ENCODE measurements around the gene FOXN1.

DNA sequence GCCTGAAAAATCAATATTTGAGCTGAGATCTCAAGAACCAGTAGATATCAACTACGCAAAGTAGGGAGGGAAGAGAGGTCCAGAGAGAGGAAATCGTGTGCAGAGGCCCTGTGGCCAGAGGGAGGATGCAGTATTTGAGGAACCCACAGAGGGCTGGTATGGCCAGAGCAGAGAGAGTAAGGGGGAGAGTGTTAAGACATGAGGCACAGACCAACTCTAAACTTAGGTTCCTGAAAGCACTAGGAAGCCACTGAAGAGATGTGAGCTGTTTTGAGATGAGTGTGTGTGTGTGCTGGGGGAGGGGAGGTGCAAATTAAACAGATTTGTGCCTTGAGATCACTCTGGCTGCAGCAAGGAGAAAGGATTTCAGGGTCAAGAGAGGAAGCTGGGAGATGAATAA, 21.9 kb upstream of the FOXN1 start:
- TF ChIP-seq CTCF (conservative IDR thresholded peaks at IDR 0.05; ENCODE audit: low read length) (no peak), EZH2phosphoT487 (IDR thresholded peaks at IDR 0.05; ENCODE audit: borderline replicate concordance) (no peak)

Measured in Loucy (cell line).